Stimulated activated CD4-positive, alpha-beta T cell treated with anti-CD3 and anti-CD28 coated beads, Interleukin-4, amount 100 ng/mL, for 48 hours (primary cell): ENCODE data around the gene ZGPAT.
"Not testable (repeated sequence)": the region's sequence is repeated elsewhere in the genome, so short reads cannot be mapped to it uniquely, and the experiment has no call there.

Source experiments
- DNase-seq, 2 donors: peaks; one replicate each; pipeline ENCODE4 v3.0.0-alpha.2; 2020; ENCODE audit warnings: low read depth in 2 of 2

The ZGPAT gene

GRCh38 chr20:63765082-63765873, 57.4 kb downstream of the ZGPAT start:
- DNase-seq = no peak

GRCh38 chr20:63765902-63766301, 58.1 kb downstream of the ZGPAT start:
- DNase-seq = no peak

GRCh38 chr20:63766695-63767426, 59.0 kb downstream of the ZGPAT start:
- DNase-seq = no peak

GRCh38 chr20:63767456-63767855, 59.6 kb downstream of the ZGPAT start:
- DNase-seq = no peak

- no peak for DNase-seq
Observed at GRCh38 chr20:63767886-63768285, 60.0 kb downstream of the ZGPAT start.

- no peak for DNase-seq
Observed at GRCh38 chr20:63768591-63769515, 61.0 kb downstream of the ZGPAT start.

- no peak for DNase-seq
Observed at GRCh38 chr20:63769891-63770474, 62.1 kb downstream of the ZGPAT start.

- no peak for DNase-seq
Observed at GRCh38 chr20:63771046-63771707, 63.3 kb downstream of the ZGPAT start.

GRCh38 chr20:63772781-63773518, 65.1 kb downstream of the ZGPAT start:
- DNase-seq = no peak

- no peak for DNase-seq
Observed at GRCh38 chr20:63773571-63774241, 65.9 kb downstream of the ZGPAT start.

GRCh38 chr20:63774306-63774705, 66.5 kb downstream of the ZGPAT start:
- no peak for DNase-seq

GRCh38 chr20:63775096-63775978, 67.5 kb downstream of the ZGPAT start:
- DNase-seq = peak in 1 of 2 donors; percentile 34

GRCh38 chr20:63776875-63777274, 69.0 kb downstream of the ZGPAT start:
- DNase-seq = not testable (repeated sequence)

- DNase-seq = no peak
Observed at GRCh38 chr20:63777614-63778013, 69.8 kb downstream of the ZGPAT start.

- no peak for DNase-seq
Observed at GRCh38 chr20:63778034-63778752, 70.4 kb downstream of the ZGPAT start.

- DNase-seq = no peak
Observed at GRCh38 chr20:63778857-63779256, 71.0 kb downstream of the ZGPAT start.

- no peak for DNase-seq
Observed at GRCh38 chr20:63781181-63781580, 73.3 kb downstream of the ZGPAT start.

- DNase-seq = no peak
Observed at GRCh38 chr20:63782051-63782471, 74.2 kb downstream of the ZGPAT start.
